Smooth muscle cell (in vitro differentiated cells): Measurements from ENCODE around the gene KIF21A. TPM values are rescaled to one million over a fixed set of nuclear protein-coding genes. Genes with fewer than 3 reads are reported as not detected.

ENCODE experiments used
- DNase-seq: peaks from one replicate; lab custom pipeline; 2025; ENCODE audit not compliant: unreplicated experiment; lab: John Stamatoyannopoulos, UW
- H2AFZ ChIP-seq: fragments of 200-600 bp; sonication (generic); 2 replicates; pipeline ENCODE4 v1.6.0; 2016; ENCODE audit warnings: antibody characterized with exemption, low read depth, mild to moderate bottlenecking
- H3F3A ChIP-seq: fragments of 200-600 bp; sonication (generic); 2 replicates; pipeline ENCODE4 v1.6.0; 2017; ENCODE audit warnings: antibody characterized with exemption, low read depth
- H3K27ac ChIP-seq: fragments of 200-600 bp; sonication (generic); 2 replicates; pipeline ENCODE4 v1.5.1; 2016; ENCODE audit warnings: low read depth, mild to moderate bottlenecking
- H3K27me3 ChIP-seq: fragments of 200-600 bp; sonication (generic); 2 replicates; pipeline ENCODE4 v1.6.1; 2016; ENCODE audit warnings: low read depth, mild to moderate bottlenecking
- H3K36me3 ChIP-seq: fragments of 200-600 bp; sonication (generic); 2 replicates; pipeline ENCODE4 v1.5.1; 2016; ENCODE audit warnings: low read depth
- H3K4me1 ChIP-seq: fragments of 200-600 bp; sonication (generic); 2 replicates; pipeline ENCODE4 v1.5.1; 2016; ENCODE audit warnings: low read depth
- H3K4me2 ChIP-seq: fragments of 200-600 bp; sonication (generic); 2 replicates; pipeline ENCODE4 v1.6.0; 2016; ENCODE audit warnings: mild to moderate bottlenecking
- H3K4me3 ChIP-seq: fragments of 200-600 bp; sonication (generic); 2 replicates; pipeline ENCODE4 v1.5.1; 2016; ENCODE audit warnings: mild to moderate bottlenecking
- H3K79me2 ChIP-seq: fragments of 200-600 bp; sonication (generic); 2 replicates; pipeline ENCODE4 v1.6.0; 2016; ENCODE audit warnings: low read depth, mild to moderate bottlenecking
- H3K9ac ChIP-seq: fragments of 200-600 bp; sonication (generic); 2 replicates; pipeline ENCODE4 v1.6.0; 2016; ENCODE audit warnings: low read depth
- H3K9me3 ChIP-seq: fragments of 200-600 bp; sonication (generic); replicated peaks from 2 replicates; pipeline ENCODE4 v1.5.1; 2016; ENCODE audit warnings: low read depth
- H4K20me1 ChIP-seq: fragments of 200-600 bp; sonication (generic); 2 replicates; pipeline ENCODE4 v1.6.0; 2016; ENCODE audit warnings: low read depth
- WGBS: methylation state at CpG from one replicate; pipeline ENCODE4 v1.1.7; 2016; ENCODE audit warnings: low lambda C conversion rate; 5-methylcytosine and 5-hydroxymethylcytosine counted together
- polyA plus RNA-seq: library from polyadenylated mRNA; unstranded; fragments of >200 nt; fragmentation: Nextera tagmentation; extraction: Ambion mirVana; gene quantifications from 2 replicates; pipeline ENCODE4 v1.2.1, GENCODE V29; 2016
- total RNA-seq: library from RNA; depleted of rRNA; stranded (reverse); fragments of >200 nt; gene quantifications from 2 replicates; pipeline ENCODE4 v1.2.3, GENCODE V29; 2014
- TF ChIP-seq, protein P1 (sequence below): fragments of 200-600 bp; sonication (generic); IDR thresholded peaks from 2 replicates; pipeline ENCODE4 v1.5.1; 2017; ENCODE audit warnings: borderline replicate concordance, mild to moderate bottlenecking, antibody characterized with exemption; ENCODE audit not compliant: insufficient read depth, poor library complexity, severe bottlenecking

Gene KIF21A
- total and polyA plus RNA-seq, 2 experiments from 2014 or later: 9.2 to 28.8 TPM

DNA sequence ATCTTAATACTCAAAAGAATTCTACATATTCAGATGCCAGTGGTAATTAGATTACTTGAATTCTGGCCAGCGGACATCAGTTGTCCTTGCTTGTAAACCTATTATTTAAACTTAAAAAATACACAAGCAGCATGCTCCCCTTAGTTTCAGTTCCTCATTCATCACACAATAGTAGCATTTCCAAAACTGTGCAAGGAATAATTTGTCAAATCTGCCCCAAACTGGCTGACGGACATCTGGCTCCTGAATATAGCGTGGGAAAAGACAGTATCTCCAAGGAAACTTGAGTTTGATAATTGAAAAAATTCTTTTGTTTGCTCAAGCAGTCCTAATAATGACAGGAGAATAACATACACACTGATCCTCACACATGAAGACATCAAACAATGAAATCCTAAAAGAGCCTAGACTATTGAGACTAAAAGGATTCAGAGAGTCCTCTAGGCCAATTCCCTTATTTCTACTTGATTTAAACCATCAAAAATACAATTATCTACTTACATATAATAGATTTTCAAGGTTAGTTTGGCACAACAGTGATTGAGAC lies 90.4 kb downstream of the KIF21A start:
- Histone ChIP-seq H3K9ac (no peak overlapping the region), H3K9me3 (no peaks in the 10 kb centered on the region)

DNA sequence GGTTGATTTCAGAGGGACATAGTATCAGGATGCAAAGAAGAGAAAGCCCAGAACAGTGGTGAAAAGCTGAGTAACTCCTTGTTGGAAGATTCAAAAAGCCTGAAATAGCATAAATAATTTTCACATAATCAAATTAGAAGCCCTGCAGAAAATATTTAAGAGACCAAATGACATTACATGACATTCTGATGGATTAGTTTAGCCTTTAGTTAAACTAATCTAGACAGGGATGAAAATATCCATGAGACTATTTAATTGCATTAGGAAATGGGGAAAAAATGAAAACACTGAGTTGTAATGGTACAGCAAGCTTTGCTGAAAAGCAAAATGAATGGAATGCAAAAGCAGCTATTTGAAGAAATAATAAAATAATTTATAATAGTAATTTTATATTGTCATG lies 91.8 kb downstream of the KIF21A start:
- Histone ChIP-seq H4K20me1 (no peaks in the 10 kb centered on the region), H3K9ac (no peak overlapping the region), H3K4me2 (no peak overlapping the region), H3K27me3 (no peaks in the 10 kb centered on the region), H2AFZ (no peak overlapping the region), H3K36me3 (peaks cover 3% of the 10 kb centered on the region), H3F3A (no peaks in the 10 kb centered on the region), H3K79me2 (no peaks in the 10 kb centered on the region), H3K4me1 (no peaks in the 10 kb centered on the region), H3K4me3 (no peak overlapping the region), H3K27ac (no peak overlapping the region), H3K9me3 (no peaks in the 10 kb centered on the region)
- TF ChIP-seq, protein P1, sequence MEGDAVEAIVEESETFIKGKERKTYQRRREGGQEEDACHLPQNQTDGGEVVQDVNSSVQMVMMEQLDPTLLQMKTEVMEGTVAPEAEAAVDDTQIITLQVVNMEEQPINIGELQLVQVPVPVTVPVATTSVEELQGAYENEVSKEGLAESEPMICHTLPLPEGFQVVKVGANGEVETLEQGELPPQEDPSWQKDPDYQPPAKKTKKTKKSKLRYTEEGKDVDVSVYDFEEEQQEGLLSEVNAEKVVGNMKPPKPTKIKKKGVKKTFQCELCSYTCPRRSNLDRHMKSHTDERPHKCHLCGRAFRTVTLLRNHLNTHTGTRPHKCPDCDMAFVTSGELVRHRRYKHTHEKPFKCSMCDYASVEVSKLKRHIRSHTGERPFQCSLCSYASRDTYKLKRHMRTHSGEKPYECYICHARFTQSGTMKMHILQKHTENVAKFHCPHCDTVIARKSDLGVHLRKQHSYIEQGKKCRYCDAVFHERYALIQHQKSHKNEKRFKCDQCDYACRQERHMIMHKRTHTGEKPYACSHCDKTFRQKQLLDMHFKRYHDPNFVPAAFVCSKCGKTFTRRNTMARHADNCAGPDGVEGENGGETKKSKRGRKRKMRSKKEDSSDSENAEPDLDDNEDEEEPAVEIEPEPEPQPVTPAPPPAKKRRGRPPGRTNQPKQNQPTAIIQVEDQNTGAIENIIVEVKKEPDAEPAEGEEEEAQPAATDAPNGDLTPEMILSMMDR: no peak
- DNase-seq: no peak

More for the DNA sequence above, 90.4 kb downstream of the KIF21A start:
- Histone ChIP-seq H3K27ac (no peak overlapping the region), H3K4me1 (no peaks in the 10 kb centered on the region), H3F3A (no peaks in the 10 kb centered on the region), H2AFZ (no peak overlapping the region), H3K4me3 (no peak overlapping the region), H3K27me3 (no peaks in the 10 kb centered on the region), H3K36me3 (peaks cover 3% of the 10 kb centered on the region), H3K4me2 (no peak overlapping the region), H3K79me2 (no peaks in the 10 kb centered on the region), H4K20me1 (no peaks in the 10 kb centered on the region)
- DNase-seq: no peak
- TF ChIP-seq, protein P1: no peak
- WGBS: 99% methylated on average over 3 of the region's 3 CpGs

DNA sequence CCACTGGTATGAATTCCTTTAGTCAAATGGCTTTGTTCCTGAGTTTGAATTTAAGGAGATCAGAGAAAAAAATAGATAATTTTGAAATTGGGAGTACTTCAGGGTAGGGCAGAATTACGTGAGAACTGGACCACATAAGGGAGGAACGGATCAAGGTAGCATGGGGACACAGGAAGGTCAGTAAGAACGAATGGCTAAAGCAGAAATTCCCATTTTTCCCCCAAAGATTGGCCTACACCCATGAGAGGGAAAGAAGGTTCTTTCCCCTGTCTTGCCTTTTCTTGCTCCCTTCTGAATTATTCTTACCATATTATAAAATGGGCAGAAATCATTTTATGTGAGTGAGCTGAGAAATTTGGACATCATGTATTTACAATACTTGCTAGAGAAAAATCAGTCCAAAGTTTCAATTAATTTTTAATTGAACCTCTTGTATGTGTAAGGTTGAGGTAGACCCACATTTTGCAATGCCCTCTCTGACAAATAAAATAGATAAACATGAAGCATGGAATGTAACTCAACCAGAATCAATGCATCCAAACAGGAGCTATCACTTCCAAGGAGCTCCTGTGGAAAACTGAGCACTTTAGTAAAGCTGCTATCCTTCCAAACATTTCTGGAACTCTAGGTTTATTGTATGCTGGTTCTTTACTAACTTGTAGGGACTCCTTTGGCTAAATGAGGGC lies 93.8 kb downstream of the KIF21A start:
- H3K27ac ChIP-seq: no peak overlapping the region
- H3K4me1 ChIP-seq: no peaks in the 10 kb centered on the region
- no peaks in the 10 kb centered on the region for H3K79me2 ChIP-seq
- no peaks in the 10 kb centered on the region for H3K9me3 ChIP-seq
- H3F3A ChIP-seq: no peaks in the 10 kb centered on the region
- WGBS: 98% methylated on average over 3 of the region's 3 CpGs
- no peak for DNase-seq
- H3K9ac ChIP-seq: no peak overlapping the region
- TF ChIP-seq, protein P1: no peak
- H3K4me2 ChIP-seq: no peak overlapping the region
- H4K20me1 ChIP-seq: no peaks in the 10 kb centered on the region
- H3K27me3 ChIP-seq: no peaks in the 10 kb centered on the region
- H3K36me3 ChIP-seq: peaks cover 3% of the 10 kb centered on the region
- no peak overlapping the region for H2AFZ ChIP-seq
- no peak overlapping the region for H3K4me3 ChIP-seq

DNA sequence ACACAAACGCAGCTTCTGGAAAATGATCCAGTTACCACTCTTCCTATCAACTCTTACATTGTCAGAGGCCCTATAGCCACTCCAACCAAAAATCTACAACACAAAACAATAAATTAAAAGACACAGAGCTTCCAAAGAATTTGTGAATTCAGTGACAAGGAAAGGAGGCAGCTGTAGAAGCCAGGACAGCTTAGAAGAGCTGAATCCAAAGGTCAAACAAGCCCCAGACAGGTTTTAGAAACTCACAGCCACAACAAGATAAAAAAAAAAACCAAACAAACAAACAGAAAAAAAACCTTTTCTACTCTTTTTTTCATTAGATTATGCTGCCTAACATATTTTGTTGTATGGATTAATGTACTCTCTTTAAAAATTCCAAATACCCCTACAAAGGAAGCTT lies 94.4 kb downstream of the KIF21A start:
- H4K20me1 ChIP-seq: no peaks in the 10 kb centered on the region
- no peak overlapping the region for H3K9ac ChIP-seq
- H3K4me2 ChIP-seq: no peak overlapping the region
- H3K4me1 ChIP-seq: no peaks in the 10 kb centered on the region
- TF ChIP-seq, protein P1: no peak
- peaks cover 3% of the 10 kb centered on the region for H3K36me3 ChIP-seq
- H3F3A ChIP-seq: no peaks in the 10 kb centered on the region
- no peak overlapping the region for H3K27ac ChIP-seq
- H3K9me3 ChIP-seq: no peaks in the 10 kb centered on the region
- H3K79me2 ChIP-seq: no peaks in the 10 kb centered on the region
- H3K4me3 ChIP-seq: no peak overlapping the region
- DNase-seq: no peak
- WGBS: 96% methylated on average over 1 of the region's 1 CpG
- H3K27me3 ChIP-seq: no peaks in the 10 kb centered on the region
- no peak overlapping the region for H2AFZ ChIP-seq
